CD4-positive, alpha-beta T cell treated with Interleukin-4 for 1 hour (primary cell): ENCODE results near the gene MMP11.

Experiments used
- DNase-seq, 2 donors: peaks; one replicate each; pipeline ENCODE4 v3.0.0-alpha.2; 2020 to 2022

Gene MMP11

DNA sequence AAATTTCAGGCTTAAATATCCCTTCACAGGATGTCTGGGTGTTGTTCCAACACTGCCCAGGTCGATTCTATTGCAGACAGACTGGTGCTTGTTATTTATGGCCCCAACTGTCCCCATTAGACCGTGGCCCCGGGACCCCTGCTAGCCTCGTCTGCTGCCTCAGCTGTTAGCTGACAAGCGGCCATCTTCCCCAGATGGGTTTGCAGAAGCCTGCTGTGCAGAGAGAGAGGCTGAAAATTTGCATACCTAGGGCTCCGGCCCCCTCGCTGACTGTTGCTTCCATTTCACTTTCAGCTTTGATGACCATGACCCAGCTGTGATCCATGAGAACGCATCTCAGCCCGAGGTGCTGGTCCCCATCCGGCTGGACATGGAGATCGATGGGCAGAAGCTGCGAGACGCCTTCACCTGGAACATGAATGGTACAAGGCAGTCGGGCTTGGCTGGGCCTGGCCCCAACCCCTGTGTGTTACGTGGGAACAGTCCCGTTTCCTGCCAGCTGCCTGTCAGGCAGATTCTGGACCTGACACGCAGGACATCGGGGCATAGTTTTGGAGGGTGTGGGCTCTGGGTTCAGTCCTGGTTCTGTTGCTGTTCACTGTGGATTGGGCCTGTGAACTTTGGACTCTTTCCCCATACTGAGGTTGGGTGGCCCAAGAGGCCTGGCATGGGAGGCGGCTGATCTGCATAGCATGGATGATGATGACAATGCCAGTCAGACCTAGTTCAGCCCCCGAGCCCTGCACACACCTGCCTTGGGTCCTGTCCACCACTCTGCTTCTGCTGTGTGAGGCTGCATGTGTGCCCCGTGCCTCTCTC lies 30.6 kb downstream of the MMP11 start:
- DNase-seq: no peak

GRCh38 chr22:23804781-23805291 lies 32.2 kb downstream of the MMP11 start:
- DNase-seq: no peak

- DNase-seq: no peak
Measured at GRCh38 chr22:23806837-23807236, 34.2 kb downstream of the MMP11 start.

DNA sequence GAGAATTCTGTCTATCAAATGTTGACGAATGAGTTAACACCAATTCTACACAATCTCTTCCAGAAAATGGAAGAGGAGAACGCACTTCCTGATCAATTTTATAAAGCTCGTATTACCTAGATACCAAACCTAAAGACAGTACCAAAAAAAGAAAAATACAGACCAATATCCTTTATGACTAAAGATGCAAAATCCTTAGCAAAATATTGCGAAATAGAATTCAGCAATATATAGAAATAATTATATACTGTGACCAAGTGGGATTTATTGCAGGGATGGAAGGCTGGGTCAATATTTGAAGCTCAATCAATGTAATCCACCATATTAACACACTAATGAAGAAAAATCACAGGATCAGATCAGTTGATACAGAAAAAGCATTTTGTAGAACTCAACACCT lies 39.7 kb downstream of the MMP11 start:
- no peak for DNase-seq

- no peak for DNase-seq
Measured at GRCh38 chr22:23815541-23816155, 43.0 kb downstream of the MMP11 start.

- DNase-seq: no peak
Measured at GRCh38 chr22:23816156-23816976, 43.7 kb downstream of the MMP11 start.

GRCh38 chr22:23817146-23817545 lies 44.5 kb downstream of the MMP11 start:
- no peak for DNase-seq

- DNase-seq: no peak
Measured at GRCh38 chr22:23818541-23818940, 45.9 kb downstream of the MMP11 start.

- DNase-seq: no peak
Measured at GRCh38 chr22:23820748-23821211, 48.1 kb downstream of the MMP11 start.

- DNase-seq: no peak
Measured at GRCh38 chr22:23822101-23822671, 49.5 kb downstream of the MMP11 start.

DNA sequence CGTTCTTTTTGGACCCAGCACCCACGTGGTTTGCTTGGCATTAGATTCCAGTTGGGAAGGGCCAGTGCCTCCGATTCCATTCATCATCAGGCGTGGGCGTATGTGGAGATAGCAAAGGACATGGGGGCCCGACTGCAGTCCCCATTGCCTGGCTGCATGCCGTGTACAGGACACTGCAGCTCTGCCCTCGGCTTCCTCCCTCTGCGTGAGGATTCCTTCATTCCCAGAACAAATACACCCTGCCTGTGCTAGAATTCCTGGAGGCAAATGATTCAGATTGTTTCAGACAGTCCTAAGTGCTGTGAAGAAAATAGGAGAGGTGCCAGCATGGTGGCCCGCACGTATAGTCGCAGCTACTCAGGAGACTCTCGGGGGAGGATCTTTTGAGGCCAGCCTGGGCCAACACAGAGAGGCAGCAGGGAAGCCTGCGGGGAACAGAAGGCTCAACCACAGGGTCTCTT lies 50.7 kb downstream of the MMP11 start:
- DNase-seq: no peak

- DNase-seq: no peak
Measured at GRCh38 chr22:23824476-23825245, 52.0 kb downstream of the MMP11 start.

DNA sequence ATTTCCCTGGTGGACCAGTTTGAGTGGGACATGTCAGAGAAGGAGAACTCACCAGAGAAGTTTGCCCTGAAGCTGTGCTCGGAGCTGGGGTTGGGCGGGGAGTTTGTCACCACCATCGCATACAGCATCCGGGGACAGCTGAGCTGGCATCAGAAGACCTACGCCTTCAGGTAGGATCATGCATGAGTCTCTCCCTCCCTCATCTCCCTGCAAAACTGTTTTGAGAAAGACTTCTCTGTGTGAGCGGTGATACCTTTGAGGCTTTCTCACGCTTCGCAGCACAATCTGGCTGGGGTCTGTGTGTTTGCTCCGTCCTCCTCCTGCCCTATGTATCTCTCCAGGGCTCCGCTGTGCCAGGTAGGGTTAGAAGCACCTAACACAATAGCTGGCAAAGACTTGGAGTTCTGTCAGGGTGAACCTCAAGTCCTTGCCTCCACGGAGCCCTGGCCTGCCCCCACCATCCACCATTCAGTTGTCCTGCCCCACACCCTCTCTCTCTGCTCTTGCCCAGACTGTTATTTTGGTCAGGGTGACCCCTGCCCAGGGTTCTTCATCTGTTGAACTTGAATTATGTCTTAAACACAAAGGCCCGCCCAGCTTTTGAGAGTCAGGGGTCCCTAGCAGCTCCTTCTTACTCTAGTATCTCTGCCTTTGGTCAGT lies 52.7 kb downstream of the MMP11 start:
- DNase-seq: no peak

- DNase-seq: no peak
Measured at GRCh38 chr22:23826510-23827350, 54.1 kb downstream of the MMP11 start.

GRCh38 chr22:23827351-23827995 lies 54.8 kb downstream of the MMP11 start:
- no peak for DNase-seq

DNA sequence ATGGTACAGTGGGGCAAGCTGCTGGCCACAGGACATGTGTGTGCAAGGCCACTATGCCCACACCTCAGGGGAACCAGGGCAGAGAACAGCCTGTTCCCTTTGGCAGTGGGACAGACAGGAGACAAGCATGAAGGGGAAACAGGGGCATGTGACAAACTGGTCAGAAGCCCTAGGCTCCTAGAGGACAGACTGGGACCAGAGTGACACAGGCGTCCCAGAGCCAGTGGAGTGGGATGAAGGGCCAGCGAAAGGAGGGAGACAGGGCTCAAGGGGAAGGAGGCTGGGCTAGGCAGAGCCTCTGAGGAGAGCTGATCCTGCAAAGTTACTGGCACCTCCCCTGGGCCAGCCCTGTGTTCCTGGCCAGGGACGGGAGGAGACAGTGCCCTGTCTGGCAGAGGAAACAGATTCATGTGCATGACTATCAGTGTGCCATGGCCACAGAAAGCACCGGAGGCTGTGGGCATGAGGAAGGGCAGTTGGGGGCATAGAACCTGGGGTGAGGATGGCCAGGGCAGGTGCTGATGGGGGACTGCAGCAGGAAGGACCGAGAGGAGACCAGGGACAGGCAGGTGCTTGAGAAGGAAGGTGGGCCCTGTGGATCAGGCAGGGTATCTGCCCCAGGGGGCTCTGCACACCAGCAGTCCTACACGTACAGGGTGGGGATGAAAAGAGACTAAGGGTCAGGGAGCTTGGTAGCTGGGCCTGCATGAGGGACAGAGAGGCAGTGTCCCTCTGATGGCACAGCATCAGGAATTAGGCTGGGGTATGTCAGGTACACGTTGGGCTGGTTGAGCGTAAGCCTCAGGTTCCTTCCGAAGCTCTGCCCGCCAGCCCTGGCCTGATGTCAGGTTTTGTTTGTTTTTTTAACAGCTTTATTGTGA lies 56.4 kb downstream of the MMP11 start:
- DNase-seq: no peak

- DNase-seq: no peak
Measured at GRCh38 chr22:23829845-23830372, 57.3 kb downstream of the MMP11 start.

DNA sequence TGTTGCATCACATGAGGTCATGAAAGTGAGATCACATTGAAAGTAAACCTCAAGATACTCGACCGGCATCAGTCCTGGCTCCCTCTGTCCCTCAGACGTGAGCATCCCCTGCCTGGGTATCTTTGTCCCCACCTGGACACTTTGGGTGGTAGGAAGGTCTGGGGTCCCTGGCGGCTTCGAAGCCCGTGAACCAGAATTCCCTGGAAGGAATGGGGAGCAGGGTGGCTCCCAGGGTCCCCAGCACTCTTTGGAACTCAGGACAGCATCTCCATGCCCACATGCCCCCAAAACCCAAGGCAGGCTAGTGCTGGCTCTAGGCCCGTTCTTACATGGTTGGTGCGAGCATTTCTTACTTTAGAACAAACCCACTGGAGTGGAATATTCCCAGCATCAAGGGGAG lies 58.6 kb downstream of the MMP11 start:
- no peak for DNase-seq

DNA sequence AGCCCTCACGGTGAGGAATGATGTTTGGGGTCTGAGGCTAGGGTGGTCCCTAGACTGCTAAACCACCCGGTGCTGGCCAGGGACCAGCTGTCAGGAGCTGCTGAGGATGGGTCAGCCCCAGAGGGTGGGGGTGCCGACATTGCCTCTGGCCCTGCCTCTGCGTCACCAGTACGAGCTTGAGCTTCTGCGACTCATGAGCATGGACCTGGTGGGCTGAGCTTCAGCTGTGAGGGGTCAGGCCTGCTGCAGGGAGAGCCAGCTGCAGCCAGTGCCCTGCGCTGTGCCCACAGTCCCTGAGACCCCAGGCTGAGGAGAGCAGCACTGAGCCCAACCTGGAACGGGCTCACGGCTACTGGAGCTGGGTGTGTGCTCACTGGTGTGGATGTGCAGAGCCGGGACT lies 59.1 kb downstream of the MMP11 start:
- DNase-seq: no peak
